NT2/D1 (cell line): ENCODE measurements around the gene GPR62.
"Not testable (repeated sequence)": the region's sequence is repeated elsewhere in the genome, so short reads cannot be mapped to it uniquely, and the experiment has no call there.

Experiments
- DNase-seq: peaks from one replicate; pipeline ENCODE4 v3.0.0-alpha.2; 2011; ENCODE audit warnings: low read depth, low spot score
- H3K27me3 ChIP-seq: 2 replicates; pipeline ENCODE4 v1.6.0; 2011; ENCODE audit warnings: mild to moderate bottlenecking; ENCODE audit not compliant: insufficient read length, insufficient read depth
- H3K36me3 ChIP-seq: 2 replicates; pipeline ENCODE4 v1.6.1; 2011; ENCODE audit warnings: mild to moderate bottlenecking, low read length, mixed read lengths; ENCODE audit not compliant: insufficient read depth, insufficient read length
- H3K4me1 ChIP-seq: 2 replicates; pipeline ENCODE4 v1.5.1; 2011; ENCODE audit not compliant: insufficient read depth, insufficient read length
- H3K4me3 ChIP-seq: 2 replicates; pipeline ENCODE4 v1.5.1; 2011; ENCODE audit warnings: low read depth; ENCODE audit not compliant: insufficient read length
- H3K9ac ChIP-seq: 2 replicates; pipeline ENCODE4 v1.6.0; 2011; ENCODE audit warnings: low read depth; ENCODE audit not compliant: insufficient read length
- H3K9me3 ChIP-seq: 2 replicates; pipeline ENCODE4 v1.5.1; 2011; ENCODE audit warnings: mild to moderate bottlenecking, low read length; ENCODE audit not compliant: insufficient read depth
- SUZ12 ChIP-seq: IDR thresholded peaks from 2 replicates; pipeline ENCODE4 v1.6.1; 2011; ENCODE audit not compliant: insufficient read length, insufficient read depth; ENCODE audit errors: extremely low read depth
- YY1 ChIP-seq: IDR thresholded peaks from 2 replicates; pipeline ENCODE4 v1.6.1; 2011; ENCODE audit not compliant: insufficient read length, insufficient read depth
- ZNF274 ChIP-seq: IDR thresholded peaks from 2 replicates; pipeline ENCODE4 v1.6.1; 2011; ENCODE audit warnings: mild to moderate bottlenecking, low read depth, low read length

GPR62 gene, protein sequence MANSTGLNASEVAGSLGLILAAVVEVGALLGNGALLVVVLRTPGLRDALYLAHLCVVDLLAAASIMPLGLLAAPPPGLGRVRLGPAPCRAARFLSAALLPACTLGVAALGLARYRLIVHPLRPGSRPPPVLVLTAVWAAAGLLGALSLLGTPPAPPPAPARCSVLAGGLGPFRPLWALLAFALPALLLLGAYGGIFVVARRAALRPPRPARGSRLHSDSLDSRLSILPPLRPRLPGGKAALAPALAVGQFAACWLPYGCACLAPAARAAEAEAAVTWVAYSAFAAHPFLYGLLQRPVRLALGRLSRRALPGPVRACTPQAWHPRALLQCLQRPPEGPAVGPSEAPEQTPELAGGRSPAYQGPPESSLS

DNA sequence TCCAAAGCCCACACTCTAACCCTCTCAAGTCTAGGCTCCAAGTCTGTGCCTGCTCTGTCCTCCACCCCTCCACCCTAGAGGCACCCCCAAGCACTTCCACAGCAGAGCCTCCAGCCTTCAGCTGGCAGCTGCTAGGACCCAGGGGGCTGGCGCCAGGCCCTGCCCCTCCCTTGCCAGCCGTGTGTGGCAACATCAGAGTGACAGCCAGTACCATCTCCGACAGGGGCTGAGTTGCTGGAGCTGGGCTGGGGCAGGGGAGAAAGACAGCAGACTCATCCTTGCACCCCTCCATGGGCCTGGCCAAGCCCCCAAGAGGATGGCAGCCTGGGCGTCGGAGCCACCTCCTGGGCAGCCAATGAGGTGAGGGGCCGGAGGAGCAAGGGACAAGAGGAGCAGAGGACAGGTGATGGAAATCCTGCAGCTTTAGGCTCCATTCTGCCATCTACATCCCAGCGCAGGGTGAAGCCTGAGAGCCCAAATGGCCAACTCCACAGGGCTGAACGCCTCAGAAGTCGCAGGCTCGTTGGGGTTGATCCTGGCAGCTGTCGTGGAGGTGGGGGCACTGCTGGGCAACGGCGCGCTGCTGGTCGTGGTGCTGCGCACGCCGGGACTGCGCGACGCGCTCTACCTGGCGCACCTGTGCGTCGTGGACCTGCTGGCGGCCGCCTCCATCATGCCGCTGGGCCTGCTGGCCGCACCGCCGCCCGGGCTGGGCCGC, at the start of gene GPR62:
TSS of gene GPR62 (plus strand) at position 207 of the 718 bp plus-strand sequence. CDS start at position 479, 272 bp downstream.
- peaks cover 29% of the 10 kb centered on the region for H3K27me3 ChIP-seq
- H3K4me3 ChIP-seq: peak within 1 kb of the TSS; percentile 58
- DNase-seq: no peak
- no peak for TF ChIP-seq YY1
- TF ChIP-seq ZNF274: no peak
- no peak for TF ChIP-seq SUZ12
- peak within 1 kb of the TSS; percentile 82 for H3K9ac ChIP-seq
- peaks cover 33% of the 10 kb centered on the region for H3K36me3 ChIP-seq
- H3K9me3 ChIP-seq: no peaks in the 10 kb centered on the region
- peaks cover 12% of the 10 kb centered on the region for H3K4me1 ChIP-seq

DNA sequence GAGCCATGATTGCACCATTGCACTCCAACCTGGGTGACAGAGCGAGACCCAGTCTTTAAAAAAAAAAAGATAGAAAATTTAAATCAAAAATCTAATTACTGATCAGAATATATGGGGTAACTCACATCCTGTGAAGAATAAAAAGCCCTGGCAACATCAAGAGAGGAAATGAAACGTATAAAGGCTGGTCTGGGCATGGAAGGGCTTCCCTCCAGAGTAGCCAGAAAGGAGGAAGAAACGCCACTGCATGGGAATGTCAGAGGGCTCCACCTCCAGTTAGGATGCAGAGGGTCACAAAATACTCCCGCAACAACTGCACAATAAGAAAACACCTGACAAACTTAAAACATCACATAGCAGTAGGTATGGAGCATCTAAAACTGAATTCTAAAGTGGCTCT, 47.2 kb upstream of the GPR62 start:
- Histone ChIP-seq H3K9me3 (peaks cover 7% of the 10 kb centered on the region; the same call in 1 of the 2 replicates), H3K9ac (no peak overlapping the region), H3K4me1 (no peaks in the 10 kb centered on the region), H3K36me3 (no peaks in the 10 kb centered on the region), H3K27me3 (no peaks in the 10 kb centered on the region), H3K4me3 (no peak overlapping the region)
- TF ChIP-seq SUZ12: no peak
- TF ChIP-seq ZNF274: no peak
- no peak for TF ChIP-seq YY1
- no peak for DNase-seq

DNA sequence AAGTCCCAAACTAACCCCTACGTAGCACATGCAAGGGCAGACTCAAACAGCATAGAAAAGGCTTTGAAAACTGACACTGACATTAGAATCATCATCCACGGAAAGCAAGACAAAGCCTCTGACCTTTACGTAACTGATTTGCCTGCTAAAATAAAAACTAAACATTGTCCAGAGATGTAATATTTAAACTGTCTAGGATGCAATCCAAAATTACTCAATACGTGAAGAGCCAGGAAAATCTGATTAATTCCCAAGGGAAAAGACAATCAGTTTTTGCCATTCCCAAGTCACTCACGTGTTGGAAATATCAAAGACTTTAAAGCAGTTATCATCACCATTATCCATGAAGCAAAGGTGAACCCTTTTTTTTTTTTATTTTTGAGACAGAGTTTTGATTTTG, 38.8 kb upstream of the GPR62 start:
- Histone ChIP-seq H3K4me3 (no peak overlapping the region), H3K4me1 (no peaks in the 10 kb centered on the region), H3K9me3 (no peaks in the 10 kb centered on the region), H3K27me3 (no peaks in the 10 kb centered on the region), H3K9ac (no peak overlapping the region), H3K36me3 (no peaks in the 10 kb centered on the region)
- no peak for DNase-seq
- TF ChIP-seq SUZ12 (no peak), YY1 (no peak), ZNF274 (no peak)

DNA sequence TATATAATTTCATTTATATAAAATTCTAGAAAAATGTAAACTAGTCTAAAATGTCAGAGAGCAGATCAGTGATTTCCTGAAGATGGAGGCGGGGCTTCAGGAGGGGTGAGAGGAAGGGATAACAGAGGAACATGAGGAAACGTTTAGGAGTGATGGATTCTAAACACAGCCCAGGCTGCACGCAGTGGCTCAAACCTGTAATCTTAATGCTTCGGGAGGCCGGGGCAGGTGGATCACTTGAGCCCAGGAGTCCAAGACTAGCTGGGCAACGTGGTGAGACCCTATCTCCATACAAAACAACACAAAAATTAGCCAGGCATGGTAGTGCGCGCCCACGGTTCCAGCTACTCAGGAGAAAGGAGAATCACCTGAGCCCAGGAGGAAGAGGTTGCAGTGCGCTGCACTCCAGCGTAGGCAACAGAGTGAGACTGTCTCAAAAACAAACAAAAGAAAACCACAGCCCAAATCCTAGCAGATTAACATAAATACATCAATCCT, 34.1 kb upstream of the GPR62 start:
- no peaks in the 10 kb centered on the region for H3K4me1 ChIP-seq
- no peak overlapping the region for H3K4me3 ChIP-seq
- H3K9ac ChIP-seq: no peak overlapping the region
- no peak for DNase-seq
- H3K36me3 ChIP-seq: no peaks in the 10 kb centered on the region
- TF ChIP-seq SUZ12 (no peak), ZNF274 (no peak), YY1 (no peak)
- no peaks in the 10 kb centered on the region for H3K9me3 ChIP-seq
- H3K27me3 ChIP-seq: no peaks in the 10 kb centered on the region

DNA sequence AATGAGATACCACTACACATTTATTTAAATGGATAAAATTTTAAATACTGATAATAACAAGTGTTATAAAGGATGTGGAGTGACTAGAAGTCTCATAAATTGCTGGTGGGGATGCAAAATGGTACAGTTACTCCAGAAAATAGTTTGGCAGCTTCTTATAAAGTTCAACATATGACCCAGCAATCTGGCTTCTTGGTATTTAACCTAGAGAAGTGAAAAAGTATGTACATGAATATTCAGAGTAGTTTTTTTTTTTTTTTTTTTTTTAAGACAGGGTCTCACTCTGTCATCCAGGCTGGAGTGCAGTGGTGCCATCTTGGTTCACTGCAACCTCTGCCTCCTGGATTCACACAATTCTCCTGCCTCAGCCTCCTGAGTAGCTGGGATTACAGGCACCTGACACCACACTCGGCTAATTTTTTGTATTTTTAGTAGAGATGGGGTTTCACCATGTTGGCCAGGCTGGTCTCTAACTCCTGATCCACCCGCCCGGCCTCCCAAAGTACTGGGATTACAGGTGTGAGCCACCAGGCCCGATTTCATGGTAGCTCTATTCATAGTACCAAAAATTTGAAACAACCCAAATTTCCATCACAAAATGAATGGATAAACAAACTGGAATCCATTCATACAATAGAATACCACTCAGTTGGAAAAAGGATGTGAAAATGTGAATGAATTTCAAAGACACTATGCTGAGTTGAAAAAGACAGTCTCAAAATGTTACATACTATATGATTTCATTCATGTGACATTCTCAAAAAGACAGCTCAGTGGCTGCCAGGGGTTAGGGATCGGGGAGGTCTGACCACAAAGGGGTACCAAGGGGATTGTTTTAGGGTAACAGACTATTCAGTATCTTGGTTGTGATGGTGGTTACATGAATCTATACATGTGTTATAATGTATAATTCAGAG, 27.9 kb upstream of the GPR62 start:
- Histone ChIP-seq H3K4me1 (no peaks in the 10 kb centered on the region), H3K27me3 (no peaks in the 10 kb centered on the region), H3K9me3 (no peaks in the 10 kb centered on the region), H3K9ac (no peak overlapping the region), H3K36me3 (peaks cover 26% of the 10 kb centered on the region), H3K4me3 (no peak overlapping the region)
- TF ChIP-seq SUZ12: no peak
- TF ChIP-seq YY1: no peak
- no peak for TF ChIP-seq ZNF274
- no peak for DNase-seq

DNA sequence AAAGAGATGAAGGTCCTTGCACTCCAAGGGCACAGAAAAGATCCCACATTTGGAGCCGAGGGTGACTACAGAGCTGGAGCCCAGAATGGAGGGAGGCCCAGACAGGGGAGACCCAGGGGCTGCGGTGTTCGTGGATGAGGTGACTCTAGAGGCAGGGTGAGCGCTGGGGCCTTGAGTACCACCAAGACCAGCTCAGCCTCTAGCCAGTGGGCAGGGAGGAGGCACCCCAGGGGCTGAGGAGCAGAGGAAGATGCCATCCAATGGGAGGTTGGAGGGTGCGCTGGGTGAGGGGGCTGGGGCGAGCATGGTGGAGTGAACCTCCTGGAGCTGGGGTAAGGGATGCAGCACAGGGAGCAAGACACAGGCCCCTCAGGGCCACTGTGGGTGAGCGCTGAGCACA, 26.7 kb upstream of the GPR62 start:
- TF ChIP-seq SUZ12: no peak
- TF ChIP-seq ZNF274: no peak
- TF ChIP-seq YY1: no peak
- DNase-seq: no peak
- no peak overlapping the region for H3K9ac ChIP-seq

DNA sequence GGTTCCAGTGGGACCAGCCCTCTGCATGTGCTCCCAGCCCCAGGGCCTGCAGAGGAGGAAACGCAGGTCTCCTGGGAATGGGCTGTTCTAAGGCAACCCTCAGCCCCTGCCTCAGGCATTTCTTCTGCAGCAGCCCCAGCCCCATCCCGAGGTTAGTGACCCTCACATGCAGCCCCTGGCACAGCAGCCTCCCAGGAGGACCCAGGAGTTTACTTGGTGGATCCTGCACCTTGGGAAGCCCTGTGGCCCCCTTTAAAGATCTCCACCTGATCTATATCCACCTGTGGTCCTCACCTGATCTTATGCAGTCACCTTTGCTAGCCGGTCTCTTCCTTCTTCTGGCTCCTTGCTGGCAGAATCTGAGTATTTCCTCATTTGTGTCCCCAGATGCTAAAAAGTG, 26.2 kb upstream of the GPR62 start:
- not testable (repeated sequence) for H3K27me3 ChIP-seq, H3K4me3 ChIP-seq, H3K9me3 ChIP-seq, H3K4me1 ChIP-seq, H3K9ac ChIP-seq, DNase-seq
- H3K36me3 ChIP-seq: peaks cover 43% of the 10 kb centered on the region

More for the DNA sequence above, 26.7 kb upstream of the GPR62 start:
- Histone ChIP-seq H3K9me3 (no peaks in the 10 kb centered on the region), H3K36me3 (peaks cover 37% of the 10 kb centered on the region), H3K4me1 (no peaks in the 10 kb centered on the region), H3K27me3 (no peaks in the 10 kb centered on the region), H3K4me3 (no peak overlapping the region)
